Pons (tissue), 1 donor: ENCODE measurements around the gene FAM170B.

Experiments
- DNase-seq: peaks from one replicate; pipeline ENCODE4 v3.0.0-alpha.2; 2016; ENCODE audit warnings: low spot score

Gene FAM170B

DNA sequence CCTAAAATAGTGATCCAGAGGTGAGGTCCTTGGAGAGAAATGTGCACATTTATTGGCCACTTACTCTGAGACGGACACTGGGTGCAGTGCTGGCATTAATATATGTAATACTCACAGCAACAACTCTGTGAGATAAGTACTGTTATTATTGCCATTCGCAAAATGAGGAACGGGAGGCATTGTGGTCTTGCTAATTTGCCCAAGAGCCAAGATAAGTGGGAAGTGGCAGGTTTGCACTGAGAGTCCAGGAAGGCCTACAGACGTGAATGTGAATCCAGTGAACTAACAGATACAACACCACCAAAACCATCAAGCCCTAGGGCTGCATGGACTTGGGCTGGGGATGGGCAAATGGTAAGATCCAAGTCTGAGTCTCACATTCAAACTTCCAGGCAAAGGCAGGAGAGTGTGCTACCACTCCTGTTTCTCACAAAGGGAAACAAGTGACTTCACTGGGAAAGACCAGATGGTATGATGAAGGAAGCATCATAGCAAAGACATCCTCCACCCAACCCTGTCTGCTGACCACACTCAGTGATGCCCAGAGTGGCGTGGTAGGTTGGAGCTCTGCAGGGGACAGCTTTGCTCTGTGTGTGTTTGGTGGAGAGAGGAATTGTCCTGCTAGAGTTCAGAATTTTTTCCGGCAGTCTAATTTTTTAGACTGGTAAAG lies 35.1 kb upstream of the FAM170B start:
- DNase-seq = no peak

DNA sequence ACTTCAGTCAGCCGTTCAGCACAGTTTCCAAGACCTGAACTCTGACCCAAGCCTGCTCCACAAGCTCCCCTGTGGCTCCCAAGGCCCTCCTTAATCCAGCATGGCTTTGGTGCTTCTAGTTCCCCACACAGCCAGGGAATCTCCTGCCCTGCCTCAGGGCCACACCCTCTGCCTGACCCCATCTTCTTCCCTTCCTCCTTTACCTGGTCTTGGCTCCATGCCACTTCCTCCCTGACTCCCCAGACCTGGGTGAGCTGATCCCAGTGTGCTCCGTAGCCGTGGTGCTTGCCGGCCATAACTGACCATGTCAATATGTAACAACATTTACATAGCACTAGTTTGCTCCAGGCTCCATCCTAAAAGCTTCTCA lies 34.3 kb upstream of the FAM170B start:
- no peak for DNase-seq

DNA sequence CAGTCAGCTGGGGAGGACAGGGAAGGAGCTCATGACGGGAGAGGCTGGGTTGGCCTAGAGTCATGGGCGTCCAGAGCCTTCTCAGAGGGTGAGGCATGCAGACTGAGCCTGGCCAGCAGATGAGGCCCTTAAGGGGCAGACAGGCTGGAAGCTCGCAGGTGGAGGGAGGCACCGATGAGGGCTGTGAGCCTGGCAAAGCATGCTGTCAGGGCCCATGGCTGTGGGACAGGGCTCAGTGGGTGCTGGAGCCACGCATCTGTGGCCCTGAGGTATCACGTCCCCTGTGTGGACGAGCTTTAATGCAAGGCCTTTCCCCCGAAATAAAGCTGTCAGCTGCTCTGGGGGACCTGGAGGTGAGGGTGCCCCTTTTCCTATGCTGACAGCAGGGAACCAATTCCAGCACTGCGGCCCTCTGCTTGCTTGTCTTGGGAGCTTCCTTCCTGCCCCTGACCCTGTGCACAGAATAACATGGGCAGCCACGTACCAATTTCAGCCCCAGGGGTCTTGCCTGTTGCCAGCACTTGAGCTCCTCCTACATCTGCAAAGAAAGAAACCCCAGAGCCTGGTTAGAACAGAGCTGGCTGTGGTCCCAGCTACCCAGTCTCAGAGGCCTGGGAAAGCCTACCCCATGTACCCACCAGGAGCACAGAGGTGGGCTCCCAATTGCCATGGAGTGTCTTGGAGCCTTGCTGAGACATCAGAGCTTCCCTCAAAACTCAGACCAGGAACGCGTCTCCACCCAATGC lies 33.8 kb upstream of the FAM170B start:
- DNase-seq = no peak

DNA sequence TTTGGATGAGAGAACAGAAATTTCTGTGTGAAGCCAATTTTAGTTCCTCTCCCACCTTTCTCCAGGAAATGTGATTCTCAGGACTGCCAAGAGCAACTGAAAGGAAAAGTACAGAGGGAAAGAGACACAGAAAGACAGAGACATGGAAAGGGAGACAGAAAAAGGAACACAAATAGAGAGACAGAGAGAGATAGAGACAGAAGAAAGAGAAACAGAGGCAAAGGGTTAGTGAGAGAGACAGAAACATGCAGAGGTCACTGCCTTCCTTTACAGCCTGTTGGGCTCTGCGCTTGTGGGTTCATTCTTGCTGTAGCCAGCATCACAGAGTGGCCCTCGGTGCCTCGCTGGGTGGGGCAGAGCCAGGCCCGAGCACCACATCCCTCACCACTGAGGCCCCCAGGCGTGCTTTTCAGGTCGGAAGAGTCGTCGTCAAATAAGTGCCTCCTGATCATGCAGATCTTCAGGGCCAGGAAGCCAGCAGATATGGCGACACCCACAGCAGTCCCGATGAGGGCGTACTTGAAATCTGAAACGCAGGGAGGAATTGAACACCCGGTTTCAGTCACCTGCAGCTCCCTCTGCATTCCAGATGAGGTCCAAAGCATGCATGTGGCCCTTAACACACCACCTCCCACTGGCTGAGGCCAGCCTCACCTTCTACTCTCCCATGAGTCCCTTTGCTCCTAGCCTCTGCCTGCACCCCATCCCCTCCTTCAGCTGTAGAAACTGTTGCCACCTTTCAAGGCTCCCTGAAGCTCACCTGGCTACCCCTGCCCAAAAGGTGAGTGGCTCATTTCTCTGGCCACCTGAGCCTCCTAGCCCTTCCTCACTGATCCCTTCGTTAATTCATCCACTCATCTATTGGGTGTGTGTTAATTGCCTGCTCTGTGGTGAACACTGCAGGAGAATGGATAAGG lies 32.9 kb upstream of the FAM170B start:
- no peak for DNase-seq

DNA sequence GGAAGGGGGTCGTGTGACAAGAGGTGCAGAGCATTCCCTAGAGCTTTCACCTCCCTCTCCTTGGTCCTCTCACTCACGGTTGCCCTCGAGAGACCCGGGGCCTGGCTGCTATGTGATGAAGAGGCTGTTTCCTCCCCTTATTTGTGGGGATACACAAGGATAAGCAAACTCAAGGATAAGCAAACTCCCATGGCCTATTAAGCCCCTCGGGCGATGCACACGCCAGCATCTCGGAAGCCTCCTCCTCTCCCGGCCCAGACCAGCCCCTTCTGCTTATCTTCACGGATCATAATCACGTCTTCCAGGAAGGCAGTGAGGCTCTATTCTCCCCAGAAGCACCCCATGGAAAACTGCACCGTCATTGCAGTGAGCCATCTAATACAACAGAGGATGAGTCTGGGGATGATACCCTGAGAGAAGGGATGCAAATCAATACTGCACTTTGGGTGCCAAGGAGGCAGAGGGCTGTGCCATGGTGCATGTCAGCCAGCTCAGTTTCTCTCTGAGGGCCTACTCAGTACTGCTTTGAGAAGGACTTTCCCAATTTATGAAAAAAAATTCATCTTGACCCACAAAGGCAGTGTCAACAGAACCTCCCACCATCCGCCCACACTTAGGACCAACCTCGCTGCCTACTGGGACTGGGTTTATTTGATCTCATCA lies 32.1 kb upstream of the FAM170B start:
- no peak for DNase-seq

DNA sequence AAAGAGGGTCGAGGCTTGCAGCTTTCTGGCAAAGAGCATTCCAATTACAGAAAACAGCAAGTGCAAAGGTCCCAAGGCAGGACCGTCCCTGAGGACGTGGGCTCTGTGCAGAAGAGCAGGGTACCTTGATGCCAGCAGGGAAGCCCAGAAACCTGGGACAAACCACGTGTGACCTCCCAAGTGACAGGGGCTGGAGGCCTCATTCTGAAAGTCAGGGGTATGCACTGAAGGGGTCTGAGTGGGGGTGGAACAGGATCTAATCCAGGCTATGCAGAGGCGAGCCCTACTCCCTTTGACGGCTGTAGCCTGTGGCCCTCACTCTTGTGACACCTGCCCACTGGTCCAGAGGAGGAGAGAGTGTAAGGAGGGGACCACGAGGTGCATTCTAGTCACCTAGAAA lies 31.4 kb upstream of the FAM170B start:
- no peak for DNase-seq

DNA sequence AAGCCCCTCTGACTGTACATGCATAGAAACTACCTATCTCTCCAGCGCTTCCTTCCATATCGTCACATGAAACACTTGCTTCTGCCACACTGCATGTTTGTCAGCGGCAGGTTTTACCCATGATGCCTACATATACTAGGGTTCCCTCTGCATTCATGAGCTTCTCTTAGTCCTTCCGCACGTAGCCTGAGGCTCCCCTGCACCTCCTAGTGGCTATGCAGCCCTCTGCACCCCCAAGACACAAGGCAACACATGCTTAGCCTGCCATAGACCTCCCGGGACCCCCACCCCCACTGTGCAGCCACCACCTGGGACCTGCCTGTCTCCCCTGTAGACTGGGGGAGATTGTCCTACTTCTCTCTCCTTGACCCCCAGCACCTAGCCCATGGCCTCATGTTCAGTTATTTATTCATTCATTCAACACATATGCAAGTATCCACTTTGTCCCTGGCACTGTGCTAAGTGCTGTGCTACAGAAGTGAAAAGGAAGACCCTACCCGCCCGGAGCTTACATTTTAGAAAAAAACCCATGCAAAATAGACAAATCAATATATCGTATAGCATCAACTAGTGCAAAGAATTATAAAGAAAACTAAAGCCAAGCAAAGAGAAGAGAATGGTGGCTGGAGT lies 30.9 kb upstream of the FAM170B start:
- peak; percentile 25 for DNase-seq

DNA sequence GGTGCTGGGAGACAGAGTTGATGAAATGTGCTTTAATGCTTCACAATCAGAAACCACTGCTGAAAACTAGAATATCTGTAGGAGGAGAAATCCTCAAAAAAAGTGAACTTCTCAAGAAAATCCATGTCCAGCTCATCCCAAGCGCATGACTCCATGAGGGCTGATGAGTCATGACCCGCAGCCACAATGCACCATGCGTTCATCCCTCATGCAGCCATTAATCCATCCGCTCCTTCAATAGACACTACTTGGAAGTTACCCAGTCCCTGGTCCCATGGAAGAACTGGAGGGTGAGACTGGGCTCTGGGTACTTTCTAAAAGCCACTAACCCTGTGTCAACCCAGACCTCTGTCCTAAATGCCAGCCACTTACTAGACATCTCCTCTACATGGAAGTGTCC lies 29.9 kb upstream of the FAM170B start:
- no peak for DNase-seq

DNA sequence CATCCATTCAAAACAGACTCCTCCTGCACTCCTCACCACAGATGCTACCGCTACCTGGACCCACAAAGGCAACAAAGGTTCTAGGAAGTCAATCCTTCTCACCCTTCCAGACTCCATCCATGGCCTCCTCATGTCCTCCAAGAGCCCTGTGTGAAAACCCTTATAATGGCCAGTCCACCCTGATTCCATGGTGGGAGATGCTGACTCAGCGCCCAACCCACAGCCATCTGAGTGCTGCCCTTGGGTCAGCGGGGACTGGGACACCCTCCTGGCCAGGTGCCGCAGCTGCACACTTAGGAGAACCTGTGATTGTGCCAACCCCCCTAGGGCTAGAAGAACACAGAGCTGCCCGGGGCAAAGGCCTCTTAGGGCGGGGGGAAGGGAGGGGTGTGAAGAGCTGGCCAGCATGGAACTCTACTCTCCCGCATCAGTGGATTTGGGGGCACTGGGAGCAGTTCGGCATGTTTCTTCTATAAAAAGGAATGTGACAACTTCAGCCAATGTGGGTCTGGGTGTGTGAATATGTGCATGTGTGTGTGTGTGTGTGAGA lies 29.0 kb upstream of the FAM170B start:
- DNase-seq = no peak

DNA sequence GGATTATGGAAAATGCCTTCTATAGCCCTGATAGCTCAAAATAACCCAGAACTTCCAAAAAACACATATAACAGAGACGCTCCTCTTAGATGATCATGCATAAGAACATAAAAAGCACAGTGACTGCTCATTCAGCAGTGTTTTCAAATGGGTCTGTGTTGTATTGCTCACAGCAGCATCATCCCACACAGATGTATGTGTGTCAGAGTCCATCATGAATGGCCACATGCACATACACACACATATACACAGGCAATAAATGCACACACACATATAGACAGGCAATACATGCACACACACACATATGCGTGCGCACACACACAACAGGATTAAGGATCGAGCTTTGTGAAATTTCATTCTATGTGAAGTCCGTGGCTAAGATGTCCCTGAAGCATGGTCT lies 28.2 kb upstream of the FAM170B start:
- no peak for DNase-seq

DNA sequence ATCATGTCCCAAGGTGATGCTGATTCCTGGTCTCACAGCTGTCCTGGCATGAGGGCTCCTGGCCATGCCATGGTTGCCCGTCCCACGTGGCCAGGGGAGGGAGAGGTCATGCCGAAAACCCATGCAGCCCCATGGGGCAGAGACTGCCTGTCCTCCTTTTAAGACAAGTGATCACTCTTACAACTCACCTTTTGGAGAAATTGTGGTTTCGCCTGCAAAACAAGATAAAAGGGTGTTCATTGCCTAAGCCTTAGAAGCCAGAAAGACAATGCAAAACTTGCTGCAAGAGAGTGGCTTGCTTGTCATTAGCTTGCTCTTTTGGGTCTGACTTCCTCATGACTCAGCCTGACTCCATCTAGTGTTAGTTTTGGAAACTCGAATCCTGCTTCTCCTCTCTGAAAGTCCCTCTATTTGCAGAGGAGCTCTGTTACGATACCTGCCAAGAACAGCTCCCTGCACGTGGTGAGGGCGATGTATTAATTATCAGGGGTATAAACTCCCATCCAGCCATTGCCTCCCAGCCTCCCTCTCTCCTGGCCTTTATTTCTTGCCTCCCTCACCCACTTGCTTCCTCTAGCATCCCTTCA lies 27.7 kb upstream of the FAM170B start:
- DNase-seq = peak; percentile 61

DNA sequence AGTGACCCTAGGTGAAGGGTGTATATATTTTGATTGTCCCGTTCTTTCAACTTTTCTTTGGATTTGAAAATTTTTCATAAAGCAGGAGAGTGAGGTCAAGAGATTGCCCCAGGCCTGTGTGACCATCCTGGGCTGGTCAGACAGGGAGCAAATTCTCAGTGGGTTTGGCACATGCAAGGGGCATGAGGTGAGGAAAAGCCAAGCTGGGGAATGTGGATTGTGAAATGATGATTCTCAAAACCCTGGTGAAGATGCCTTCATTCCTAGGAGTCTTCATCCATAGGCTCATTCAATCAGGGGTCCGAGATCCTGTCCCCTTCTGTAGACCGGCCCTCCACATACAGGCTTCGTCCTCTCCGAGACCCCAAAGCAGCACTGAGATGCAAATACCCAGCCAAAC lies 27.0 kb upstream of the FAM170B start:
- no peak for DNase-seq

DNA sequence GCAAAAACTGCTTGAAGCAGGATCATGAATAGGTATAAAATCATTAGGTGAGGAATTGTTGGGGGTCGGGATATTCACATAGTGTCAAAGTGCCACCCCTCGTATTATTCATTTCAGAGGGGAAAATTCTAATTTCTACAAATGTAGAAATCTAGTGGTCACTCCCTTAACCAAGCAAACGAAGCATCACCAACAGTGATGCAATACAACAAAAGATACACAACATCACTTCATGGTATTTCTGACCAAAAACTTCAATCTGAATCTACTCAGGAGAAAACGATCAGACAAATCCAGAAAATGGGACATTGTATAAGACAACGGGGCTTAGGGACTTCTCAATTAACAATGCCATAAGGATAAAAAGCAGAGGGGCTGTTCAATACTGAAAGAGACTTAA lies 26.3 kb upstream of the FAM170B start:
- DNase-seq = no peak

DNA sequence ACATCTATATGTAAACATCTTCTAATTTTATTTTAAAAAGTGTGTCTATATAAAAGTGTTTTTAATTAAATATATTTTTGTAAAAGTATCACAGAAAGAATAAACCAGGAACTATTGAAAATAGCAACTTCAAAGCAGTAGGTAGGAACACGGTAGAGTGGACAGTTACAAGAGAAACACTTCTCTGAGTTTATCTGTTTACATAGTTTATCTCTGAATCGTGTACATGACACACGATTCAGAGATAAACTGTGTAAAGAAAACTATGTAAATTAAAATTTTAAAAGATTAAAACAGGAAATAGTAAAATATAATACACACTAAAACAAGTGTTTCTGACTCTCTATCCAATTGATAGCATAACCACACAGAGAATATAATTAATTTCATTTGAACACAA lies 25.1 kb upstream of the FAM170B start:
- no peak for DNase-seq

DNA sequence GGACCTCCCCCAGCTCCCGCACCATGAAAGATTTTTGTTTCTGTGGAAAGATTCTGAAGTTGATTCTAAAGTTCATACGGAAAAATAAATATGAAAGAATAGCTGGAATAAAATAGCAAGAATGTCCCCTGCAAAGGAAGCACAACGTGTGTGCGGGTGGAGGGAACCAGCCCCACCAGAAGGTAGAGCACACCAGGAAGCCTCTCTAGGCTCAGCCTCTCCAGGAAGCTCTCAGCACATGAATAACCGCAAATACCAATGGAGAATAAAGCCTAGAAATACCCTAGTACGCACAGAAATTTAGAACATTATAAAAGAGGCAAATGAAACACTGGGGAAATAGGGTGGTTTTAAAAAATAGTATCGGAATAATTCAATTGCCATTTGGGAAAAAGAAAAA lies 24.6 kb upstream of the FAM170B start:
- no peak for DNase-seq

DNA sequence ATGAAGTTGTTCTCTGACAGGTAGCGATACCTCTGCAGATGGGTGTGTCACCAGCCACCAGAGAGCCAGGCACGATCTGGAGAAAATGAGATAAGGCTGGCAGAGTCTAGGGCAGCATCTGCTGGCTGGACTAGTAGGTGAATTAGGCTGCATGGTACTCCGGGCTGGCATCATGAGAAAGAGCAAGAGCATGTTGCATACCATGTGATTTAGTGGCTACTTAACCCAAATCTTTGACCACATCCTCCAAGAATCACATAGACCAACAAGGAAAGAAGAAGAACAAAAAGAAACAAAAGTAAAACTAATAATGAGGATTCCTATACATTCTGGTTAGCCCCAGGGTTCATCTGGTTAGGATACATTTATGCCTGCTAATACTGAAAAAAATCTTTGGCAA lies 23.4 kb upstream of the FAM170B start:
- DNase-seq = no peak

DNA sequence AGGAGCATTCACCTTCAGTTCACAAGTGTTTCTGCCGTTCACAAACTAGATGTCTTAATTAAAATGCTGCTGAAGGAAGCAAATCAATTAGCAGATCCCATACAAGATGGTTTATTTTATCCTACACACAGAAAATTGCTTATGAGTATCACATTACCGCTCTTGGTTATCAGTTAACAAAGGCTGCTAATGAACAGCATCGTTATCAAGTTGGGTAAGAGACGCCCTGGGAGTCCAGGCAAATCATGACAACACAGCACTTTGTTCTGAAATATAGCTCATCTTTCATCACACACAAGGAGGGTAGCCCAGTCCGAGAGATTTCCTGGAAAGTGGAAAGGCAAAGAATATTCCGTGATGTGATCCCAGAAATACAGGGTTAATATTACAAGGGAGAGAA lies 20.8 kb upstream of the FAM170B start:
- DNase-seq = no peak

DNA sequence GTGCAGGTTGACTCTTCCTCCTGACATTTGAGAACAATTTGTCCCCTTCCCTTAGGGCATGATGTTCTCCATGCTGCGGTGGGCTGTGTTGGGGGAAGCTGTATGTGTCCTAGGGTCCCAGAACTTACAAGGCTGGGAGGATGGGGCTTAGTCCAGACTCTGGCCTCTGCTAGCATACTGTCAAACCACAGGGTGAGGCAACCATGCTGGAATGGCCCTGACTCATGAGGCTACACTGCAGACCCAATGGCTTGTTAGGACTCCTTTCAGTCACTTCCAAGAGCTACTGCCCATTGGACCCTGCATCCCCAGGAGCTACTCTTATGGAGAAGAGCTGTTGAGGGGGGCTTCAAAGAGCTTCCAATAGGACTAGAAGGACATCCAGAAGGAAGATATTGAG lies 20.1 kb upstream of the FAM170B start:
- no peak for DNase-seq

DNA sequence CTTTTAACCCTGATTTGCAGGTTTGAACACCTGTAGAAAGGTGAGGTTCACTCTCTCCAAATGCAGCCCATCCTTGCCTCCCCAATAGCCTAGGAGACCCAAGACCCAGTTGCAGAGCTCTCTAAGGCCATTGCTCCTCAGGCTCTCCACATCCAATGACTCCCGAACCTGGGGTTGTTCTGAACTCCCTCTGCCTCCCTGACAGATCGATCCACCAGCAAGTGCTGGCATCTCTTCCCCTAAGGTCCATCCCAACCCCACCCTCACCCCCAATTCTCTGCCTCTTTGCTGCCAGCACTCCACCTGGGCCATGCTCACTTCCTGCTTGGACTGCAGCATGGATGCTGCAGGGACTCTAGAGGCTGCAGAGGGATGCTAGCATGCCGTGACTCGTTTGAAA lies 19.3 kb upstream of the FAM170B start:
- DNase-seq = no peak

DNA sequence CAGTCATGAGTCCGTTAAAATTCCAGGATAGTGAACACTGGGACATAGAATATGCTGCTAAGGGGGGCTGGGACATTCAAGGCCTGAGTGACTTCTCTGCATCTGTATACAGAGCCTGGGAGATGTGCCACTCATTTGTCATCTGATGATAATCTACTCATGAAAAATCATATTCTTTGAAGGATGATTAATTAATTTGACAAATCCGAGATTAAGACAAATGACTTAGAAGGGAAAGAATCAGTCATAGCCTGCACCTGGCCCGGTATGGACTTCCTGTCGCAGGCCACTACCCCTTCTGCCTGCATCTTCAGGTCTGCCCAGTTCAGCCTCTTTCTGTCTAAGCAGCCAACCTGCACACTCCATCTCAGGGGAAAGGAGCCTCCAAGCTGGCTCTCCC lies 18.8 kb upstream of the FAM170B start:
- DNase-seq = no peak

DNA sequence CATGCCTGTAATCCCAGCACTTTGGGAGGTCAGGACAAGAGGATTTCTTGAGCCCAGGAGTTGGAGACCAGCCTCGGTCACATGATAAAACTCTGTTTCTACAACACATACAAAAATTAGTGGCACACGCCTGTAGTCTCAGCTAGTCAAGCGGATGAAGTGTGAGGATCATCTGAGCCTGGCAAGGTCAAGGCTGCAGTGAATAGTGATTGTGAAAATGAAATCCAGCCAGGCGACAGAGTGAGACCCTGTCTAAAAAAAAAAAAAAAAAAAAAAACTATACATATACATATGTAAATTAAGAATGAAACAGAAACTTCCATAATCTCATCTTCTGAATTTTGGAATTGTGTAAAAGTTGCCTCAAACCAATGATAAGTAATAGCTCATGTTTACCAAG lies 18.2 kb upstream of the FAM170B start:
- no peak for DNase-seq
